Measurements from ENCODE around the gene ARHGAP33. TPM values are rescaled to one million over a fixed set of nuclear protein-coding genes. Genes with fewer than 3 reads are reported as not detected.
A peak's percentile ranks its signal among the peaks of the same experiment; 100 is the strongest.

The ARHGAP33 gene
- total RNA-seq, 2 donors from 2014 or later: 66.8 to 86.0 TPM

- Mint-ChIP-seq H3K27ac (peak overlapping the region; percentile 10), H3K27me3 (ENCODE audit: low read depth) (no peaks in the 10 kb centered on the region), H3K4me1 (ENCODE audit: low read depth) (peaks cover 27% of the 10 kb centered on the region), H3K4me3 (no peak overlapping the region), H3K9me3 (no peaks in the 10 kb centered on the region), H3K36me3 (ENCODE audit: insufficient read depth in 2 of 2) (peaks cover 10 to 18% of the 10 kb centered on the region in 2 donors)
- DNase-seq (no peak), ATAC-seq (replicated peaks in 1 of 2) (no peak)
Measured at GRCh38 chr19:35733180-35734125, 41.9 kb upstream of the ARHGAP33 start.

- H3K4me1 Mint-ChIP-seq (ENCODE audit: low read depth): peaks cover 27% of the 10 kb centered on the region
- no peak for DNase-seq
- no peak for ATAC-seq (replicated peaks in 1 of 2)
- H3K36me3 Mint-ChIP-seq (ENCODE audit: insufficient read depth in 2 of 2): peaks cover 10 to 20% of the 10 kb centered on the region in 2 donors
- H3K9me3 Mint-ChIP-seq: no peaks in the 10 kb centered on the region
- H3K27me3 Mint-ChIP-seq (ENCODE audit: low read depth): no peaks in the 10 kb centered on the region
- H3K27ac Mint-ChIP-seq: peak overlapping the region; percentile 70
- no peak overlapping the region for H3K4me3 Mint-ChIP-seq
Measured at GRCh38 chr19:35734273-35734672, 41.1 kb upstream of the ARHGAP33 start.

- no peak overlapping the region for H3K4me3 Mint-ChIP-seq
- ATAC-seq (replicated peaks in 1 of 2) (no peak), DNase-seq (no peak)
- H3K4me1 Mint-ChIP-seq (ENCODE audit: low read depth): peaks cover 27% of the 10 kb centered on the region
- H3K9me3 Mint-ChIP-seq: no peaks in the 10 kb centered on the region
- H3K27ac Mint-ChIP-seq: peak overlapping the region; percentile 70
- H3K27me3 Mint-ChIP-seq (ENCODE audit: low read depth): no peaks in the 10 kb centered on the region
- H3K36me3 Mint-ChIP-seq (ENCODE audit: insufficient read depth in 2 of 2): peaks cover 10 to 20% of the 10 kb centered on the region in 2 donors
Measured at GRCh38 chr19:35734889-35735288, 40.5 kb upstream of the ARHGAP33 start.

GRCh38 chr19:35736913-35737886 is 38.2 kb upstream of the ARHGAP33 start:
- ATAC-seq (replicated peaks in 1 of 2): no peak
- Mint-ChIP-seq H3K27me3 (ENCODE audit: low read depth) (no peaks in the 10 kb centered on the region), H3K9me3 (no peaks in the 10 kb centered on the region), H3K27ac (peak overlapping the region; percentile 82), H3K4me1 (ENCODE audit: low read depth) (peaks cover 30% of the 10 kb centered on the region), H3K36me3 (ENCODE audit: insufficient read depth in 2 of 2) (peaks cover 9 to 21% of the 10 kb centered on the region in 2 donors), H3K4me3 (no peak overlapping the region)
- no peak for DNase-seq

GRCh38 chr19:35738021-35738886 is 37.1 kb upstream of the ARHGAP33 start:
- peak overlapping the region in 1 of 2 donors; percentile 9 for H3K4me3 Mint-ChIP-seq

GRCh38 chr19:35738887-35739229 is 36.5 kb upstream of the ARHGAP33 start:
- Mint-ChIP-seq H3K27me3 (ENCODE audit: low read depth) (no peaks in the 10 kb centered on the region), H3K9me3 (no peaks in the 10 kb centered on the region), H3K4me3 (peak overlapping the region; percentile 9 to 58), H3K36me3 (ENCODE audit: insufficient read depth in 2 of 2) (peaks cover 12 to 27% of the 10 kb centered on the region in 2 donors), H3K4me1 (ENCODE audit: low read depth) (peaks cover 45% of the 10 kb centered on the region), H3K27ac (peak overlapping the region; percentile 26)
- ATAC-seq (replicated peaks in 1 of 2): no peak
- no peak for DNase-seq

More at GRCh38 chr19:35738021-35738886, 37.1 kb upstream of the ARHGAP33 start:
- H3K4me1 Mint-ChIP-seq (ENCODE audit: low read depth): peaks cover 40% of the 10 kb centered on the region
- DNase-seq: no peak
- no peaks in the 10 kb centered on the region for H3K9me3 Mint-ChIP-seq
- ATAC-seq (replicated peaks in 1 of 2): no peak
- H3K27me3 Mint-ChIP-seq (ENCODE audit: low read depth): no peaks in the 10 kb centered on the region
- peak overlapping the region; percentile 26 for H3K27ac Mint-ChIP-seq
- peaks cover 12 to 28% of the 10 kb centered on the region in 2 donors for H3K36me3 Mint-ChIP-seq (ENCODE audit: insufficient read depth in 2 of 2)

GRCh38 chr19:35739275-35740107 is 35.9 kb upstream of the ARHGAP33 start:
- Mint-ChIP-seq H3K4me3 (peak overlapping the region; percentile 58 to 88), H3K36me3 (ENCODE audit: insufficient read depth in 2 of 2) (peaks cover 9 to 21% of the 10 kb centered on the region in 2 donors), H3K4me1 (ENCODE audit: low read depth) (peaks cover 45% of the 10 kb centered on the region), H3K9me3 (no peaks in the 10 kb centered on the region), H3K27ac (no peak overlapping the region), H3K27me3 (ENCODE audit: low read depth) (no peaks in the 10 kb centered on the region)
- ATAC-seq (replicated peaks in 1 of 2): no peak
- no peak for DNase-seq

GRCh38 chr19:35740108-35740422 is 35.3 kb upstream of the ARHGAP33 start:
- Mint-ChIP-seq H3K27ac (no peak overlapping the region), H3K9me3 (no peaks in the 10 kb centered on the region), H3K4me3 (peak overlapping the region; percentile 88 to 91), H3K36me3 (ENCODE audit: insufficient read depth in 2 of 2) (peaks cover 9 to 19% of the 10 kb centered on the region in 2 donors), H3K4me1 (ENCODE audit: low read depth) (peaks cover 41% of the 10 kb centered on the region), H3K27me3 (ENCODE audit: low read depth) (no peaks in the 10 kb centered on the region)
- DNase-seq: no peak
- peak; percentile 3 to 4 for ATAC-seq (replicated peaks in 1 of 2)

GRCh38 chr19:35740423-35741202 is 34.8 kb upstream of the ARHGAP33 start:
- Mint-ChIP-seq H3K27me3 (ENCODE audit: low read depth) (no peaks in the 10 kb centered on the region), H3K9me3 (no peaks in the 10 kb centered on the region), H3K4me1 (ENCODE audit: low read depth) (peaks cover 42% of the 10 kb centered on the region), H3K36me3 (ENCODE audit: insufficient read depth in 2 of 2) (peaks cover 7 to 19% of the 10 kb centered on the region in 2 donors), H3K27ac (peak overlapping the region; percentile 93), H3K4me3 (peak overlapping the region; percentile 88 to 91)
- DNase-seq (peak; percentile 97 to 98), ATAC-seq (replicated peaks in 1 of 2) (peak; percentile 69 to 70)

GRCh38 chr19:35741203-35741515 is 34.2 kb upstream of the ARHGAP33 start:
- Mint-ChIP-seq H3K27ac (peak overlapping the region; percentile 93), H3K36me3 (ENCODE audit: insufficient read depth in 2 of 2) (peaks cover 6 to 19% of the 10 kb centered on the region in 2 donors), H3K9me3 (no peaks in the 10 kb centered on the region), H3K4me3 (peak overlapping the region; percentile 91 to 95), H3K27me3 (ENCODE audit: low read depth) (no peaks in the 10 kb centered on the region), H3K4me1 (ENCODE audit: low read depth) (peaks cover 47% of the 10 kb centered on the region)
- no peak for DNase-seq
- ATAC-seq (replicated peaks in 1 of 2): no peak

GRCh38 chr19:35742121-35742724 is 33.1 kb upstream of the ARHGAP33 start, which contains the start of gene IGFLR1:
Gene IGFLR1 (minus strand): TSS chr19:35742452. CDS start chr19:35741180, 1,272 bp downstream.
- H3K27ac Mint-ChIP-seq: peak within 1 kb of the TSS; percentile 91
- H3K36me3 Mint-ChIP-seq (ENCODE audit: insufficient read depth in 2 of 2): peaks cover 6 to 14% of the 10 kb centered on the region in 2 donors
- peak within 1 kb of the TSS; percentile 91 to 95 for H3K4me3 Mint-ChIP-seq
- ATAC-seq (replicated peaks in 1 of 2): peak; percentile 3 to 6
- H3K9me3 Mint-ChIP-seq: no peaks in the 10 kb centered on the region
- H3K4me1 Mint-ChIP-seq (ENCODE audit: low read depth): peaks cover 48% of the 10 kb centered on the region
- peak; percentile 86 for DNase-seq
- no peaks in the 10 kb centered on the region for H3K27me3 Mint-ChIP-seq (ENCODE audit: low read depth)

Data from activated T-cell treated with anti-CD3 and anti-CD28 coated beads, Interleukin-2, amount 50 U/mL, for 72 hours (primary cell).